Endodermal cell (in vitro differentiated cells): ENCODE results near the gene TTBK1. TPM values are rescaled to one million over a fixed set of nuclear protein-coding genes. Genes with fewer than 3 reads are reported as not detected.

ENCODE experiments used
- DNase-seq: peaks from one replicate; pipeline ENCODE4 v3.0.0-alpha.2; 2017
- H3K27ac ChIP-seq: 2 replicates; pipeline ENCODE4 v1.5.1; 2013; ENCODE audit warnings: mild to moderate bottlenecking, low read depth, low read length, moderate library complexity
- H3K27me3 ChIP-seq: 2 replicates; pipeline ENCODE4 v1.6.1; 2013; ENCODE audit warnings: mild to moderate bottlenecking, low read length, moderate library complexity; ENCODE audit not compliant: insufficient read depth, control insufficient read depth, poor library complexity, severe bottlenecking
- H3K36me3 ChIP-seq: 2 replicates; pipeline ENCODE4 v1.7.0; 2013; ENCODE audit warnings: mild to moderate bottlenecking, low read length, moderate library complexity; ENCODE audit not compliant: control insufficient read depth, insufficient read depth
- H3K4me1 ChIP-seq: one replicate; pipeline ENCODE4 v1.7.0; 2013; ENCODE audit warnings: low read length; ENCODE audit not compliant: control insufficient read depth, insufficient read depth
- H3K4me3 ChIP-seq: 2 replicates; pipeline ENCODE4 v1.5.1; 2013; ENCODE audit warnings: mild to moderate bottlenecking, low read length, moderate library complexity
- H3K9ac ChIP-seq: 2 replicates; pipeline ENCODE4 v1.6.1; 2013; ENCODE audit warnings: mild to moderate bottlenecking, low read length, moderate library complexity; ENCODE audit not compliant: poor library complexity, severe bottlenecking; ENCODE audit errors: extremely low read depth
- H3K9me3 ChIP-seq: 2 replicates; pipeline ENCODE4 v1.6.1; 2013; ENCODE audit warnings: mild to moderate bottlenecking, low read length, moderate library complexity; ENCODE audit not compliant: control insufficient read depth
- H3K27ac Mint-ChIP-seq: 2 replicates; pipeline ENCODE4 v1.8.0; 2020; ENCODE audit warnings: mixed read lengths
- H3K27me3 Mint-ChIP-seq: 2 replicates; pipeline ENCODE4 v1.8.0; 2021; ENCODE audit warnings: mild to moderate bottlenecking, mixed read lengths; ENCODE audit not compliant: insufficient read depth
- H3K36me3 Mint-ChIP-seq: 2 replicates; pipeline ENCODE4 v1.8.0; 2020; ENCODE audit warnings: low read depth, mixed read lengths
- H3K4me1 Mint-ChIP-seq: 2 replicates; pipeline ENCODE4 v1.8.0; 2020; ENCODE audit warnings: mixed read lengths
- H3K4me3 Mint-ChIP-seq: 2 replicates; pipeline ENCODE4 v1.8.0; 2020; ENCODE audit warnings: mild to moderate bottlenecking, moderate library complexity, mixed read lengths
- H3K9me3 Mint-ChIP-seq: 2 replicates; pipeline ENCODE4 v1.8.0; 2020; ENCODE audit warnings: mild to moderate bottlenecking, mixed read lengths
- WGBS, 2 experiments: methylation state at CpG; one replicate each; pipeline versions ENCODE4 v1.1.5 to v1.1.7; 2013; ENCODE audit warnings: missing lambda C conversion rate in 2 of 2, mixed read lengths in 1 of 2; ENCODE audit not compliant: insufficient coverage in 1 of 2, insufficient read length in 1 of 2; 5-methylcytosine and 5-hydroxymethylcytosine counted together
- total RNA-seq, 2 donors: library from RNA; stranded (reverse); fragmentation: NEBNext Ultra II Directional in 1 of 2; extraction: Animal tissue kit (Norgen Biotek cat#: 25700) in 1 of 2; gene quantifications; 2 replicates in 1 of 2; 3 replicates in 1 of 2; pipeline ENCODE4 v1.2.1, GENCODE V29; 2021
- TF ChIP-seq, protein P1 (sequence below): fragments of 200-600 bp; sonication (generic); conservative IDR thresholded peaks from 2 replicates; pipeline ENCODE4 v1.5.0; 2021; ENCODE audit warnings: antibody characterized with exemption, mild to moderate bottlenecking

The TTBK1 gene
- total RNA-seq, 2 donors from 2014 or later, result 0.62 TPM

DNA sequence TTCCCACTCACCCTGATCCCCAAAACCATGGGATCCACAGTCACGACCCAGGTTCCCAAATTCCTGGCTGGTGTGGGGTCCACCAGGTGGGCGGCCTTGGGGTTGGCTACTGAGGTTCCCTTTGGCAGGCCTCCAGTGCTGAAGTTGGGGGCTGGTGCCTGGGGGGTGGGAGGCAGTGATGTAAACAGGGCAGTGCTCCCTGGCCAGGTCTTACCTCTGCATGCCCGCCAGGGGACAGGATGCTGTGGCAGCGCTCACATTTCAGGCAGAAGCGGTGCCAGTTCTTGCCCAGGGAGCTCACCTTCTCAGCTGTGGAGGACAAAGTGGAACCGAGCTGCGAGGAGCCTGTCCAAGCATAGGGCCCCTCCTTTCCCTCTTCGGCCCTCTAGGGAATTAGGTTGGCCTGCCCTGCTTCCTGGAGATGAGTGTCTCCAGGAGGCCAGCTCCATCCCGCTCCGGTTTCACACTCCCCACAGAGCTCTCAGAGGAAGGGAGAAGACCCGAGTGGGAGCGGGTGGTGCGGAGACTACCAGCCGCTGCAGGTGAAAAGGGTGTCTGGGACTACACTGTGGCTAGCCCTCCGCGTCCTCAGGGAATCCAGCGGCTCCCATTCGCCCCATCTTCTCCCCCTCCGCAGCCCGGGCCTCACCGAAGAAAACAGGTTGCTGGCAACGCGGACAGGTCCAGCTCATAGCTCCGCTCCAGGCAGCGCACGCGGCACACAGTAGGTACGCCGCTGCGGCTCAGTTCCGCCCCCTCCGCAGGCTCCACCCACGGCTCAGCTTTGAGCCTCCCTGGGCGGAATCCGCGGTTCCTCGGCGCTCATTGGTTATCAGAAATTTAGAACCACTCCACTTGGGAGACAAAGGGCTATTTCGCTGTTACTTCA is 65.1 kb downstream of the TTBK1 start, which contains the start of gene CRIP3:
TSS of gene CRIP3 (minus strand) at position 726 of the 889 bp plus-strand sequence. CDS start at position 692, 34 bp downstream.
- H3K4me1 Mint-ChIP-seq, result peaks cover 4% of the 10 kb centered on the region

DNA sequence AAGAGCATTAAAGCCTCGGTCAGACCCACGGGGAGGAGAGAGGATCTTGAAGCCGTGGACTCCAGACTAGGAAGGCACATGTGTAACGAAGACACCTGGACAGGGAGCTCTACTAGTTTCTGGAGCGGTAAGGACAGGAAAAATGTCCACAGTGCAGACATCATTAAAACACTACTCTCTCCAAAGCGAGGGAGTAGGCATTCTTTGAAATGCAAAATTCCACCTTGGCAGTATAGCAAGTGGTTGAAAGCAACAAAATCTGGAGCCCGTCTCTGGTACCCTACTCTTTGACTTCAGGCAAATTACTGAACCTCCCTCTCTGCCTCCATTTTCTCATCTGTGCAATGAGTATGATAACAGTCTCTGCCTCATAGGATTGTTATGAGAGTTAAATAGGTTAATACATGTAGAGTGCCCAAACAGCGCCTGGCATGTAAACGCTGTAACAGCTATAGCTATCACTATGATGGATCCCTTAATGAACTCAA is 65.8 kb downstream of the TTBK1 start:
- Histone ChIP-seq H3K9me3 (no peaks in the 10 kb centered on the region), H3K9ac (no peak overlapping the region), H3K27me3 (peaks cover 13% of the 10 kb centered on the region), H3K4me1 (no peaks in the 10 kb centered on the region), H3K27ac (no peak overlapping the region), H3K36me3 (no peaks in the 10 kb centered on the region), H3K4me3 (peak overlapping the region; percentile 77)
- DNase-seq, result no peak
- no peaks in the 10 kb centered on the region for H3K9me3 Mint-ChIP-seq
- peaks cover 7% of the 10 kb centered on the region for H3K4me1 Mint-ChIP-seq
- peak overlapping the region; percentile 63 for H3K4me3 Mint-ChIP-seq
- 41 to 53% methylated on average over 7 to 9 of the region's 9 CpGs for WGBS, 2 experiments
- peaks cover 9% of the 10 kb centered on the region for H3K27me3 Mint-ChIP-seq
- H3K27ac Mint-ChIP-seq, result peak overlapping the region; percentile 78
- TF ChIP-seq, protein P1, sequence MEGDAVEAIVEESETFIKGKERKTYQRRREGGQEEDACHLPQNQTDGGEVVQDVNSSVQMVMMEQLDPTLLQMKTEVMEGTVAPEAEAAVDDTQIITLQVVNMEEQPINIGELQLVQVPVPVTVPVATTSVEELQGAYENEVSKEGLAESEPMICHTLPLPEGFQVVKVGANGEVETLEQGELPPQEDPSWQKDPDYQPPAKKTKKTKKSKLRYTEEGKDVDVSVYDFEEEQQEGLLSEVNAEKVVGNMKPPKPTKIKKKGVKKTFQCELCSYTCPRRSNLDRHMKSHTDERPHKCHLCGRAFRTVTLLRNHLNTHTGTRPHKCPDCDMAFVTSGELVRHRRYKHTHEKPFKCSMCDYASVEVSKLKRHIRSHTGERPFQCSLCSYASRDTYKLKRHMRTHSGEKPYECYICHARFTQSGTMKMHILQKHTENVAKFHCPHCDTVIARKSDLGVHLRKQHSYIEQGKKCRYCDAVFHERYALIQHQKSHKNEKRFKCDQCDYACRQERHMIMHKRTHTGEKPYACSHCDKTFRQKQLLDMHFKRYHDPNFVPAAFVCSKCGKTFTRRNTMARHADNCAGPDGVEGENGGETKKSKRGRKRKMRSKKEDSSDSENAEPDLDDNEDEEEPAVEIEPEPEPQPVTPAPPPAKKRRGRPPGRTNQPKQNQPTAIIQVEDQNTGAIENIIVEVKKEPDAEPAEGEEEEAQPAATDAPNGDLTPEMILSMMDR, result no peak
- no peaks in the 10 kb centered on the region for H3K36me3 Mint-ChIP-seq

More for the DNA sequence above, 65.1 kb downstream of the TTBK1 start, which contains the start of gene CRIP3:
- Mint-ChIP-seq H3K4me3 (peak within 1 kb of the TSS; percentile 63), H3K27ac (peak within 1 kb of the TSS; percentile 78), H3K27me3 (peaks cover 9% of the 10 kb centered on the region), H3K9me3 (no peaks in the 10 kb centered on the region), H3K36me3 (no peaks in the 10 kb centered on the region)
- Histone ChIP-seq H3K4me3 (peak within 1 kb of the TSS; percentile 77), H3K9ac (no peak within 1 kb of the TSS), H3K9me3 (no peaks in the 10 kb centered on the region), H3K4me1 (no peaks in the 10 kb centered on the region), H3K36me3 (no peaks in the 10 kb centered on the region), H3K27ac (no peak within 1 kb of the TSS), H3K27me3 (peaks cover 13% of the 10 kb centered on the region)
- 12 to 17% methylated on average over 5 to 39 of the region's 39 CpGs for WGBS, 2 experiments
- peak; percentile 93 for DNase-seq
- TF ChIP-seq, protein P1, result peak; percentile 68

DNA sequence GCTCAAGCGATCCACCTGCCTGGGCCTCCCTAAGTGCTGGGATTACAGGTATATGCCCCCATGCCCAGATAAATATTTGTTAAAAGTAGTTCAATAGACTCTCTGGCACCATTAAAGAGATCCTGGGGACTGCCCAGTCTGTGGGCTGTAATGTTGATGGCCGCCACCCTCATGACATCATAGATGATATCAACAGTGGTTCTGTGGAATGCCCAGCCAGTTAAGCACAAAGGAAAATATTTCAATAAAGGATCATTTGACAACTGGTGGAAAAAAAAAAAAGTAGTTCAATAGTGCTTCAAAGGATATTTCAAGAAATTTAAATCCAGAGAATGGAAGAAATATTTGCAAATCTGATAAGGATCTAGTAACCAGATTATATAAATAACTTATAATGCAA is 66.9 kb downstream of the TTBK1 start:
- 96 to 100% methylated on average over 1 to 2 of the region's 2 CpGs for WGBS, 2 experiments
- Histone ChIP-seq H3K9ac (no peak overlapping the region), H3K36me3 (no peaks in the 10 kb centered on the region), H3K4me3 (no peak overlapping the region), H3K27ac (no peak overlapping the region), H3K9me3 (no peaks in the 10 kb centered on the region), H3K27me3 (peaks cover 13% of the 10 kb centered on the region), H3K4me1 (no peaks in the 10 kb centered on the region)
- peaks cover 9% of the 10 kb centered on the region for H3K27me3 Mint-ChIP-seq
- H3K4me3 Mint-ChIP-seq, result no peak overlapping the region
- no peak overlapping the region for H3K27ac Mint-ChIP-seq
- TF ChIP-seq, protein P1, result no peak
- H3K36me3 Mint-ChIP-seq, result no peaks in the 10 kb centered on the region
- no peaks in the 10 kb centered on the region for H3K9me3 Mint-ChIP-seq
- no peak for DNase-seq
- H3K4me1 Mint-ChIP-seq, result peaks cover 10% of the 10 kb centered on the region
